ENCODE results near the gene MTMR4.

Gene MTMR4

GRCh38 chr17:58538811-58539409, 24.5 kb upstream of the MTMR4 start:
- H3K4me3 ChIP-seq (ENCODE audit: control insufficient read depth, low read depth, low read length) = no peak overlapping the region
- DNase-seq (ENCODE audit: low read depth) = no peak
- no peak for TF ChIP-seq CTCF (IDR thresholded peaks at IDR 0.05; ENCODE audit: control insufficient read depth, insufficient read depth, low read depth, low read length, missing control alignments)

- no peak for DNase-seq (ENCODE audit: low read depth)
- no peak overlapping the region for H3K4me3 ChIP-seq (ENCODE audit: control insufficient read depth, low read depth, low read length)
- no peak for TF ChIP-seq CTCF (IDR thresholded peaks at IDR 0.05; ENCODE audit: control insufficient read depth, insufficient read depth, low read depth, low read length, missing control alignments)
These were observed 22.8 kb upstream of the MTMR4 start for GRCh38 chr17:58537266-58537665.

GRCh38 chr17:58536542-58536941, 22.1 kb upstream of the MTMR4 start:
- no peak for TF ChIP-seq CTCF (IDR thresholded peaks at IDR 0.05; ENCODE audit: control insufficient read depth, insufficient read depth, low read depth, low read length, missing control alignments)
- DNase-seq (ENCODE audit: low read depth) = no peak
- H3K4me3 ChIP-seq (ENCODE audit: control insufficient read depth, low read depth, low read length) = no peak overlapping the region

GRCh38 chr17:58535431-58535830, 21.0 kb upstream of the MTMR4 start:
- DNase-seq (ENCODE audit: low read depth) = no peak
- no peak for TF ChIP-seq CTCF (IDR thresholded peaks at IDR 0.05; ENCODE audit: control insufficient read depth, insufficient read depth, low read depth, low read length, missing control alignments)
- no peak overlapping the region for H3K4me3 ChIP-seq (ENCODE audit: control insufficient read depth, low read depth, low read length)

GRCh38 chr17:58534901-58535421, 20.5 kb upstream of the MTMR4 start:
- DNase-seq (ENCODE audit: low read depth) = no peak
- TF ChIP-seq CTCF (IDR thresholded peaks at IDR 0.05; ENCODE audit: control insufficient read depth, insufficient read depth, low read depth, low read length, missing control alignments) = no peak
- no peak overlapping the region for H3K4me3 ChIP-seq (ENCODE audit: control insufficient read depth, low read depth, low read length)

GRCh38 chr17:58534331-58534730, 19.9 kb upstream of the MTMR4 start:
- no peak for TF ChIP-seq CTCF (IDR thresholded peaks at IDR 0.05; ENCODE audit: control insufficient read depth, insufficient read depth, low read depth, low read length, missing control alignments)
- no peak overlapping the region for H3K4me3 ChIP-seq (ENCODE audit: control insufficient read depth, low read depth, low read length)
- DNase-seq (ENCODE audit: low read depth) = no peak
